Superior temporal gyrus (tissue), 1 donor: ENCODE data around the gene PADI2.

Experiments
- DNase-seq: peaks from one replicate; pipeline ENCODE4 v3.0.0-alpha.2; 2016; ENCODE audit errors: extremely low spot score

PADI2 gene

GRCh38 chr1:17112496-17113236 is 6.6 kb downstream of the PADI2 start:
- no peak for DNase-seq

GRCh38 chr1:17112076-17112475 is 7.2 kb downstream of the PADI2 start:
- no peak for DNase-seq

- no peak for DNase-seq
Observed at GRCh38 chr1:17110555-17110926, 8.7 kb downstream of the PADI2 start.

GRCh38 chr1:17109892-17110554 is 9.2 kb downstream of the PADI2 start:
- peak; percentile 91 for DNase-seq

GRCh38 chr1:17108786-17109185 is 10.5 kb downstream of the PADI2 start:
- no peak for DNase-seq

GRCh38 chr1:17108360-17108759 is 10.9 kb downstream of the PADI2 start:
- DNase-seq: no peak

- DNase-seq: no peak
Observed at GRCh38 chr1:17104782-17105181, 14.5 kb downstream of the PADI2 start.

- DNase-seq: no peak
Observed at GRCh38 chr1:17102232-17102631, 17.0 kb downstream of the PADI2 start.

GRCh38 chr1:17101261-17101660 is 18.0 kb downstream of the PADI2 start:
- DNase-seq: no peak

GRCh38 chr1:17099616-17100340 is 19.5 kb downstream of the PADI2 start:
- no peak for DNase-seq

GRCh38 chr1:17098446-17099317 is 20.6 kb downstream of the PADI2 start:
- DNase-seq: no peak

GRCh38 chr1:17097787-17098186 is 21.5 kb downstream of the PADI2 start:
- DNase-seq: no peak

GRCh38 chr1:17097147-17097546 is 22.1 kb downstream of the PADI2 start:
- DNase-seq: no peak

GRCh38 chr1:17096584-17096983 is 22.7 kb downstream of the PADI2 start:
- DNase-seq: no peak

- peak; percentile 16 for DNase-seq
Observed at GRCh38 chr1:17095141-17095540, 24.1 kb downstream of the PADI2 start.

GRCh38 chr1:17094664-17095063 is 24.6 kb downstream of the PADI2 start:
- no peak for DNase-seq

GRCh38 chr1:17093822-17094393 is 25.3 kb downstream of the PADI2 start:
- DNase-seq: no peak

GRCh38 chr1:17091252-17091651 is 28.0 kb downstream of the PADI2 start:
- no peak for DNase-seq

GRCh38 chr1:17089506-17089905 is 29.7 kb downstream of the PADI2 start:
- peak; percentile 94 for DNase-seq

GRCh38 chr1:17086751-17087150 is 32.5 kb downstream of the PADI2 start:
- no peak for DNase-seq

GRCh38 chr1:17084787-17085186 is 34.5 kb downstream of the PADI2 start:
- DNase-seq: no peak

GRCh38 chr1:17082761-17083160 is 36.5 kb downstream of the PADI2 start:
- no peak for DNase-seq
